ENCODE results near the gene LRGUK.
"Not testable (repeated sequence)": the region's sequence is repeated elsewhere in the genome, so short reads cannot be mapped to it uniquely, and the experiment has no call there.

LRGUK gene

GRCh38 chr7:134126966-134127848, at the start of gene LRGUK:
Gene LRGUK, plus strand, starts transcription at chr7:134127340. Its CDS starts 28 bp downstream, at chr7:134127368.
- DNase-seq (ENCODE audit: low read depth) = peak; percentile 79

GRCh38 chr7:134077560-134077959, 49.6 kb upstream of the LRGUK start:
- H3K4me3 ChIP-seq (ENCODE audit: low read depth, low read length); DNase-seq (ENCODE audit: low read depth): not testable (repeated sequence)

More at GRCh38 chr7:134126966-134127848, at the start of gene LRGUK:
- no peak for TF ChIP-seq CTCF (IDR thresholded peaks at IDR 0.05; ENCODE audit: insufficient read depth, low read depth, low read length, missing control alignments)
- peak within 1 kb of the TSS; percentile 47 for H3K4me3 ChIP-seq (ENCODE audit: low read depth, low read length)

- no peak overlapping the region for H3K4me3 ChIP-seq (ENCODE audit: low read depth, low read length)
- DNase-seq (ENCODE audit: low read depth) = no peak
- no peak for TF ChIP-seq CTCF (IDR thresholded peaks at IDR 0.05; ENCODE audit: insufficient read depth, low read depth, low read length, missing control alignments)
Observed at GRCh38 chr7:134078991-134079390, 48.1 kb upstream of the LRGUK start.

GRCh38 chr7:134081695-134082094, 45.4 kb upstream of the LRGUK start:
- no peak for DNase-seq (ENCODE audit: low read depth)
- H3K4me3 ChIP-seq (ENCODE audit: low read depth, low read length) = no peak overlapping the region
- no peak for TF ChIP-seq CTCF (IDR thresholded peaks at IDR 0.05; ENCODE audit: insufficient read depth, low read depth, low read length, missing control alignments)

GRCh38 chr7:134083766-134084487, 43.2 kb upstream of the LRGUK start:
- no peak for DNase-seq (ENCODE audit: low read depth)
- H3K4me3 ChIP-seq (ENCODE audit: low read depth, low read length) = no peak overlapping the region
- TF ChIP-seq CTCF (IDR thresholded peaks at IDR 0.05; ENCODE audit: insufficient read depth, low read depth, low read length, missing control alignments) = no peak

- no peak for TF ChIP-seq CTCF (IDR thresholded peaks at IDR 0.05; ENCODE audit: insufficient read depth, low read depth, low read length, missing control alignments)
- DNase-seq (ENCODE audit: low read depth) = peak; percentile 44
- H3K4me3 ChIP-seq (ENCODE audit: low read depth, low read length) = no peak overlapping the region
Observed at GRCh38 chr7:134084488-134085144, 42.5 kb upstream of the LRGUK start.

- no peak for DNase-seq (ENCODE audit: low read depth)
- no peak for TF ChIP-seq CTCF (IDR thresholded peaks at IDR 0.05; ENCODE audit: insufficient read depth, low read depth, low read length, missing control alignments)
- no peak overlapping the region for H3K4me3 ChIP-seq (ENCODE audit: low read depth, low read length)
Observed at GRCh38 chr7:134085311-134085710, 41.8 kb upstream of the LRGUK start.

Data from GM12865 (cell line).